Natural killer cell (primary cell): ENCODE data around the gene SIRT5. TPM values are rescaled to one million over a fixed set of nuclear protein-coding genes. Genes with fewer than 3 reads are reported as not detected.

Source experiments
- ATAC-seq, 3 donors: fragments of 150-1000 bp in 2 of 3; fragments of 200-7000 bp in 1 of 3; cut with Tn5 transposase; 1 replicate in 1 of 3; 2 replicates in 2 of 3; pipeline ENCODE4 v1.10.0; 2021; ENCODE audit warnings: mild to moderate bottlenecking in 2 of 3, moderate library complexity in 2 of 3
- DNase-seq, 2 donors: peaks; one replicate each; pipeline versions ENCODE4 v3.0.0 to v3.0.0-alpha.2; 2013 to 2021; ENCODE audit warnings: mixed read lengths in 1 of 2
- H3K27ac ChIP-seq: one replicate; pipeline ENCODE4 v1.5.1; 2013; ENCODE audit warnings: mild to moderate bottlenecking, low read length
- H3K27me3 ChIP-seq: one replicate; pipeline ENCODE4 v1.6.1; 2013; ENCODE audit warnings: low read length; ENCODE audit not compliant: control insufficient read depth, insufficient read depth
- H3K36me3 ChIP-seq: one replicate; pipeline ENCODE4 v1.6.1; 2013; ENCODE audit warnings: low read length; ENCODE audit not compliant: control insufficient read depth, insufficient read depth
- H3K4me1 ChIP-seq: one replicate; pipeline ENCODE4 v1.6.1; 2013; ENCODE audit warnings: low read length; ENCODE audit not compliant: control insufficient read depth, insufficient read depth
- H3K4me3 ChIP-seq: one replicate; pipeline ENCODE4 v1.5.1; 2013; ENCODE audit warnings: low read length
- H3K9me3 ChIP-seq: one replicate; pipeline ENCODE4 v1.6.1; 2013; ENCODE audit warnings: low read length; ENCODE audit not compliant: control insufficient read depth, insufficient read depth
- H3K27ac Mint-ChIP-seq, 2 donors: one replicate each; pipeline ENCODE4 v1.8.0; 2022; ENCODE audit warnings: mild to moderate bottlenecking in 2 of 2, mixed read lengths in 2 of 2, moderate library complexity in 1 of 2
- H3K27me3 Mint-ChIP-seq, 2 donors: one replicate each; pipeline ENCODE4 v1.8.0; 2022; ENCODE audit warnings: low read depth in 2 of 2, mixed read lengths in 2 of 2
- H3K36me3 Mint-ChIP-seq: one replicate; pipeline ENCODE4 v1.8.0; 2022; ENCODE audit warnings: mixed read lengths
- H3K4me1 Mint-ChIP-seq, 2 donors: one replicate each; pipeline ENCODE4 v1.8.0; 2022; ENCODE audit warnings: mixed read lengths in 2 of 2
- H3K4me3 Mint-ChIP-seq: one replicate; pipeline ENCODE4 v1.8.0; 2022; ENCODE audit warnings: mild to moderate bottlenecking, moderate library complexity, mixed read lengths
- H3K9me3 Mint-ChIP-seq, 2 donors: one replicate each; pipeline ENCODE4 v1.8.0; 2022; ENCODE audit warnings: mixed read lengths in 2 of 2
- WGBS: methylation state at CpG from one replicate; pipeline ENCODE4 v1.1.7; 2013; ENCODE audit warnings: missing lambda C conversion rate; ENCODE audit not compliant: insufficient coverage; 5-methylcytosine and 5-hydroxymethylcytosine counted together
- intact Hi-C: fragments of 100-400 bp; cut with micrococcal nuclease; formaldehyde crosslinking; loops from one replicate; pipeline ENCODE4 v1.14.2; 2022
- total RNA-seq, 4 donors: library from RNA; stranded (reverse); fragments of 120-200 nt in 1 of 4; gene quantifications; one replicate each; pipeline versions ENCODE4 v1.2.3 to v1.2.4, GENCODE V29; 2013 to 2022
- TF ChIP-seq, protein P1 (sequence below): fragments of 200-600 bp; IDR thresholded peaks from one replicate; pipeline ENCODE4 v1.8.0; 2022; ENCODE audit warnings: antibody characterized with exemption

Gene SIRT5
- total RNA-seq, 3 donors from 2014 or later (not counting 1 experiment from before 2014, with no cell fraction given), result 8.8 to 13.9 (median 12.2) TPM

- H3K4me3 Mint-ChIP-seq, result no peak overlapping the region
- 97% methylated on average over 2 of the region's 2 CpGs for WGBS
- ATAC-seq (no peak), DNase-seq (no peak)
- H3K27ac Mint-ChIP-seq, result no peak overlapping the region
- peaks cover 12% of the 10 kb centered on the region for H3K36me3 ChIP-seq
- TF ChIP-seq, protein P1, sequence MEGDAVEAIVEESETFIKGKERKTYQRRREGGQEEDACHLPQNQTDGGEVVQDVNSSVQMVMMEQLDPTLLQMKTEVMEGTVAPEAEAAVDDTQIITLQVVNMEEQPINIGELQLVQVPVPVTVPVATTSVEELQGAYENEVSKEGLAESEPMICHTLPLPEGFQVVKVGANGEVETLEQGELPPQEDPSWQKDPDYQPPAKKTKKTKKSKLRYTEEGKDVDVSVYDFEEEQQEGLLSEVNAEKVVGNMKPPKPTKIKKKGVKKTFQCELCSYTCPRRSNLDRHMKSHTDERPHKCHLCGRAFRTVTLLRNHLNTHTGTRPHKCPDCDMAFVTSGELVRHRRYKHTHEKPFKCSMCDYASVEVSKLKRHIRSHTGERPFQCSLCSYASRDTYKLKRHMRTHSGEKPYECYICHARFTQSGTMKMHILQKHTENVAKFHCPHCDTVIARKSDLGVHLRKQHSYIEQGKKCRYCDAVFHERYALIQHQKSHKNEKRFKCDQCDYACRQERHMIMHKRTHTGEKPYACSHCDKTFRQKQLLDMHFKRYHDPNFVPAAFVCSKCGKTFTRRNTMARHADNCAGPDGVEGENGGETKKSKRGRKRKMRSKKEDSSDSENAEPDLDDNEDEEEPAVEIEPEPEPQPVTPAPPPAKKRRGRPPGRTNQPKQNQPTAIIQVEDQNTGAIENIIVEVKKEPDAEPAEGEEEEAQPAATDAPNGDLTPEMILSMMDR, result no peak
- H3K4me1 Mint-ChIP-seq, result peaks cover 0 to 10% of the 10 kb centered on the region in 2 donors
- H3K27me3 ChIP-seq, result no peaks in the 10 kb centered on the region
- H3K36me3 Mint-ChIP-seq, result peaks cover 17% of the 10 kb centered on the region
- no peak overlapping the region for H3K4me3 ChIP-seq
- H3K27ac ChIP-seq, result no peak overlapping the region
- no peaks in the 10 kb centered on the region for H3K9me3 ChIP-seq
- H3K9me3 Mint-ChIP-seq, result no peaks in the 10 kb centered on the region
- H3K4me1 ChIP-seq, result no peaks in the 10 kb centered on the region
- no peaks in the 10 kb centered on the region for H3K27me3 Mint-ChIP-seq
- intact Hi-C loops, result no loop called here
Observed at GRCh38 chr6:13604546-13605416, 30.4 kb downstream of the SIRT5 start.

- 91% methylated on average over 4 of the region's 4 CpGs for WGBS
- Mint-ChIP-seq H3K27me3 (no peaks in the 10 kb centered on the region), H3K4me3 (no peak overlapping the region), H3K27ac (no peak overlapping the region), H3K4me1 (peaks cover 0 to 10% of the 10 kb centered on the region in 2 donors), H3K9me3 (no peaks in the 10 kb centered on the region), H3K36me3 (peaks cover 17% of the 10 kb centered on the region)
- Histone ChIP-seq H3K4me3 (no peak overlapping the region), H3K9me3 (no peaks in the 10 kb centered on the region), H3K27ac (no peak overlapping the region), H3K27me3 (no peaks in the 10 kb centered on the region), H3K4me1 (no peaks in the 10 kb centered on the region), H3K36me3 (peaks cover 6% of the 10 kb centered on the region)
- intact Hi-C loops, result no loop called here
- no peak for DNase-seq
- TF ChIP-seq, protein P1, result no peak
- no peak for ATAC-seq
Observed at GRCh38 chr6:13605634-13606033, 31.2 kb downstream of the SIRT5 start.

GRCh38 chr6:13611715-13612114 lies 37.3 kb downstream of the SIRT5 start:
- no peak overlapping the region for H3K27ac ChIP-seq
- H3K36me3 Mint-ChIP-seq, result peaks cover 6% of the 10 kb centered on the region
- ATAC-seq (no peak), DNase-seq (no peak)
- no peaks in the 10 kb centered on the region for H3K9me3 Mint-ChIP-seq
- H3K9me3 ChIP-seq, result no peaks in the 10 kb centered on the region
- no peaks in the 10 kb centered on the region for H3K27me3 Mint-ChIP-seq
- intact Hi-C loops, result no loop called here
- H3K4me1 ChIP-seq, result peaks cover 17% of the 10 kb centered on the region
- no peak overlapping the region for H3K4me3 Mint-ChIP-seq
- H3K4me3 ChIP-seq, result no peak overlapping the region
- TF ChIP-seq, protein P1, result no peak
- 59% methylated on average over 4 of the region's 4 CpGs for WGBS
- H3K27ac Mint-ChIP-seq, result no peak overlapping the region
- H3K36me3 ChIP-seq, result peaks cover 4% of the 10 kb centered on the region
- H3K4me1 Mint-ChIP-seq, result peaks cover 25 to 28% of the 10 kb centered on the region in 2 donors
- no peaks in the 10 kb centered on the region for H3K27me3 ChIP-seq
